Inflammatory macrophage treated with lipopolysaccharide for 4 hours (primary cell): ENCODE data around the gene ALDH7A1.
"Not testable (repeated sequence)": the region's sequence is repeated elsewhere in the genome, so short reads cannot be mapped to it uniquely, and the experiment has no call there.

Experiments
- DNase-seq: peaks from one replicate; pipeline ENCODE4 v3.0.0-alpha.2; 2020

ALDH7A1 gene

GRCh38 chr5:126594748-126595485 lies at the start of gene ALDH7A1:
Gene ALDH7A1 (minus strand): TSS chr5:126595219. CDS start chr5:126595198, 21 bp downstream.
- peak; percentile 27 for DNase-seq

GRCh38 chr5:126641387-126641786 lies 46.4 kb upstream of the ALDH7A1 start:
- DNase-seq: no peak

- peak; percentile 58 for DNase-seq
Observed at GRCh38 chr5:126640866-126641265, 45.8 kb upstream of the ALDH7A1 start.

GRCh38 chr5:126636956-126637355 lies 41.9 kb upstream of the ALDH7A1 start:
- peak; percentile 24 for DNase-seq

GRCh38 chr5:126635585-126635984 lies 40.6 kb upstream of the ALDH7A1 start:
- DNase-seq: no peak

- no peak for DNase-seq
Observed at GRCh38 chr5:126633552-126633951, 38.5 kb upstream of the ALDH7A1 start.

GRCh38 chr5:126631920-126632319 lies 36.9 kb upstream of the ALDH7A1 start:
- DNase-seq: no peak

GRCh38 chr5:126628102-126628501 lies 33.1 kb upstream of the ALDH7A1 start:
- DNase-seq: no peak

GRCh38 chr5:126624534-126624933 lies 29.5 kb upstream of the ALDH7A1 start:
- DNase-seq: peak; percentile 84

GRCh38 chr5:126619781-126620180 lies 24.8 kb upstream of the ALDH7A1 start:
- no peak for DNase-seq

GRCh38 chr5:126617603-126618002 lies 22.6 kb upstream of the ALDH7A1 start:
- not testable (repeated sequence) for DNase-seq

- no peak for DNase-seq
Observed at GRCh38 chr5:126615286-126615685, 20.3 kb upstream of the ALDH7A1 start.

- no peak for DNase-seq
Observed at GRCh38 chr5:126613941-126614592, 19.0 kb upstream of the ALDH7A1 start.

GRCh38 chr5:126610616-126611015 lies 15.6 kb upstream of the ALDH7A1 start:
- no peak for DNase-seq

GRCh38 chr5:126610160-126610559 lies 15.1 kb upstream of the ALDH7A1 start:
- no peak for DNase-seq

- no peak for DNase-seq
Observed at GRCh38 chr5:126605525-126605924, 10.5 kb upstream of the ALDH7A1 start.

- DNase-seq: no peak
Observed at GRCh38 chr5:126603402-126603991, 8.5 kb upstream of the ALDH7A1 start.

GRCh38 chr5:126600631-126601511 lies 5.9 kb upstream of the ALDH7A1 start, which contains the start of gene PHAX:
Gene PHAX (plus strand): TSS chr5:126600947. CDS start chr5:126600963, 16 bp downstream.
- peak; percentile 81 for DNase-seq

- DNase-seq: peak; percentile 2
Observed at GRCh38 chr5:126599971-126600630, 5.1 kb upstream of the ALDH7A1 start.

GRCh38 chr5:126599499-126599898 lies 4.5 kb upstream of the ALDH7A1 start:
- DNase-seq: no peak

- peak; percentile 2 for DNase-seq
Observed at GRCh38 chr5:126597156-126597555, 2.1 kb upstream of the ALDH7A1 start.

GRCh38 chr5:126595486-126596083 lies 566 bp upstream of the ALDH7A1 start:
- no peak for DNase-seq
